HG03097 (cell line): ENCODE results near the gene C19orf73.
"Not testable (repeated sequence)": the region's sequence is repeated elsewhere in the genome, so short reads cannot be mapped to it uniquely, and the experiment has no call there.

Experiments
- ATAC-seq: cut with Tn5 transposase; IDR thresholded peaks from one replicate; pipeline ENCODE4 v1.9.1; 2021; ENCODE audit not compliant: unreplicated experiment, low FRiP score

Gene C19orf73

GRCh38 chr19:49125025-49125731 is 6.2 kb upstream of the C19orf73 start:
- no peak for ATAC-seq

GRCh38 chr19:49123285-49123684 is 4.3 kb upstream of the C19orf73 start:
- ATAC-seq = not testable (repeated sequence)

- ATAC-seq = not testable (repeated sequence)
Measured at GRCh38 chr19:49121841-49122240, 2.9 kb upstream of the C19orf73 start.

GRCh38 chr19:49120868-49121267 is 1.9 kb upstream of the C19orf73 start:
- no peak for ATAC-seq

- ATAC-seq = no peak
Measured at GRCh38 chr19:49120325-49120683, 1.4 kb upstream of the C19orf73 start.

- no peak for ATAC-seq
Measured at GRCh38 chr19:49119411-49120324, 725 bp upstream of the C19orf73 start, which contains the start of gene PPFIA3. PPFIA3 (plus strand) TSS chr19:49119544; CDS start chr19:49127874, 8,330 bp downstream.

GRCh38 chr19:49117677-49118564 is 1.0 kb downstream of the C19orf73 start:
- no peak for ATAC-seq

GRCh38 chr19:49116544-49116943 is 2.4 kb downstream of the C19orf73 start:
- ATAC-seq = no peak

GRCh38 chr19:49114630-49115363 is 4.1 kb downstream of the C19orf73 start:
- ATAC-seq = no peak

- ATAC-seq = peak; percentile 56
Measured at GRCh38 chr19:49113762-49114629, 4.9 kb downstream of the C19orf73 start, which contains the start of gene LIN7B. LIN7B (plus strand) TSS chr19:49114370; CDS start chr19:49114405, 35 bp downstream.

GRCh38 chr19:49111218-49111998 is 7.5 kb downstream of the C19orf73 start:
- no peak for ATAC-seq

GRCh38 chr19:49110567-49110966 is 8.4 kb downstream of the C19orf73 start:
- ATAC-seq = no peak

GRCh38 chr19:49109569-49110233 is 9.2 kb downstream of the C19orf73 start:
- ATAC-seq = no peak

- no peak for ATAC-seq
Measured at GRCh38 chr19:49109051-49109450, 9.9 kb downstream of the C19orf73 start.

- ATAC-seq = no peak
Measured at GRCh38 chr19:49107625-49108459, 11.1 kb downstream of the C19orf73 start.

GRCh38 chr19:49106648-49107135 is 12.3 kb downstream of the C19orf73 start:
- no peak for ATAC-seq
